SU-DHL-6 (cell line): Measurements from ENCODE around the gene SLC12A5.

Source experiments
- H2AFZ ChIP-seq: fragments of 200-600 bp; sonication (generic); 2 replicates; pipeline ENCODE4 v1.6.1; 2014; ENCODE audit warnings: low read depth, mild to moderate bottlenecking, moderate library complexity, mixed read lengths, antibody characterized with exemption, low read length; ENCODE audit not compliant: severe bottlenecking
- H3F3A ChIP-seq: fragments of 200-600 bp; shearing (Covaris generic); 2 replicates; pipeline ENCODE4 v1.6.0; 2016; ENCODE audit warnings: antibody characterized with exemption, mild to moderate bottlenecking; ENCODE audit not compliant: insufficient read depth
- H3K27ac ChIP-seq: fragments of 200-600 bp; sonication (generic); 2 replicates; pipeline ENCODE4 v1.5.1; 2016; ENCODE audit warnings: low read depth, mild to moderate bottlenecking, low read length, moderate library complexity, mixed read lengths
- H3K27me3 ChIP-seq: fragments of 200-600 bp; sonication (generic), shearing (Covaris generic); 2 replicates; pipeline ENCODE4 v1.6.0; 2014; ENCODE audit warnings: mild to moderate bottlenecking, low read length
- H3K36me3 ChIP-seq: fragments of 200-600 bp; sonication (generic); 2 replicates; pipeline ENCODE4 v1.6.1; 2014; ENCODE audit warnings: mild to moderate bottlenecking, low read length, mixed read lengths
- H3K4me2 ChIP-seq: fragments of 300-600, 200-600 bp; shearing (Covaris generic), sonication (generic); 2 replicates; pipeline ENCODE4 v1.6.0; 2014; ENCODE audit warnings: low read length, low read depth, mild to moderate bottlenecking; ENCODE audit not compliant: poor library complexity, severe bottlenecking
- H3K4me3 ChIP-seq: fragments of 200-600 bp; sonication (generic); 2 replicates; pipeline ENCODE4 v1.5.1; 2014; ENCODE audit warnings: antibody characterized with exemption, low read length, mild to moderate bottlenecking, mixed read lengths; ENCODE audit not compliant: insufficient read depth, poor library complexity, severe bottlenecking
- H3K79me2 ChIP-seq: fragments of 200-600 bp; sonication (generic); 2 replicates; pipeline ENCODE4 v1.6.1; 2014; ENCODE audit warnings: mild to moderate bottlenecking, low read length, moderate library complexity; ENCODE audit not compliant: insufficient read depth
- H3K9ac ChIP-seq: fragments of 200-600 bp; sonication (generic); 2 replicates; pipeline ENCODE4 v1.7.0; 2014; ENCODE audit warnings: mild to moderate bottlenecking, low read length
- H3K9me2 ChIP-seq: fragments of 200-600 bp; sonication (generic); replicated peaks from 2 replicates; pipeline ENCODE4 v1.6.1; 2014; ENCODE audit warnings: low read length; ENCODE audit not compliant: insufficient read depth
- H3K9me3 ChIP-seq: fragments of 200-600 bp; sonication (generic); 2 replicates; pipeline ENCODE4 v1.6.1; 2014; ENCODE audit warnings: low read length, mixed read lengths; ENCODE audit not compliant: insufficient read depth
- H4K20me1 ChIP-seq: fragments of 200-600 bp; sonication (generic); 2 replicates; pipeline ENCODE4 v1.6.1; 2014; ENCODE audit warnings: low read depth, mild to moderate bottlenecking, antibody characterized with exemption, low read length, moderate library complexity, mixed read lengths
- CTCF ChIP-seq: fragments of 200-600 bp; sonication (generic); IDR thresholded peaks from one replicate; pipeline ENCODE4 v1.5.1; 2017; ENCODE audit warnings: antibody characterized with exemption, mild to moderate bottlenecking, low read length, moderate library complexity; ENCODE audit not compliant: insufficient read depth, poor library complexity, severe bottlenecking
- EZH2phosphoT487 ChIP-seq: fragments of 200-600 bp; sonication (generic), shearing (Covaris generic); conservative IDR thresholded peaks from 2 replicates; pipeline ENCODE4 v1.6.1; 2018; ENCODE audit warnings: mild to moderate bottlenecking, antibody characterized with exemption, low read length, moderate library complexity, mixed read lengths

SLC12A5 gene

GRCh38 chr20:46055269-46055668 is 26.3 kb downstream of the SLC12A5 start:
- Histone ChIP-seq H3K27ac (no peak overlapping the region), H3K9me2 (no peaks in the 10 kb centered on the region), H4K20me1 (no peaks in the 10 kb centered on the region), H3K9ac (no peak overlapping the region), H3F3A (no peaks in the 10 kb centered on the region; the same call in 1 of the 2 replicates), H2AFZ (no peak overlapping the region), H3K79me2 (no peaks in the 10 kb centered on the region), H3K4me2 (no peak overlapping the region), H3K36me3 (no peaks in the 10 kb centered on the region), H3K27me3 (no peaks in the 10 kb centered on the region), H3K4me3 (no peak overlapping the region), H3K9me3 (no peaks in the 10 kb centered on the region)
- TF ChIP-seq CTCF (no peak), EZH2phosphoT487 (no peak)

- Histone ChIP-seq H4K20me1 (no peaks in the 10 kb centered on the region), H3K4me2 (no peak overlapping the region), H3K9ac (no peak overlapping the region), H3K27me3 (no peaks in the 10 kb centered on the region), H3K27ac (no peak overlapping the region), H3K4me3 (no peak overlapping the region), H3K36me3 (no peaks in the 10 kb centered on the region), H2AFZ (no peak overlapping the region), H3K9me3 (no peaks in the 10 kb centered on the region), H3K79me2 (no peaks in the 10 kb centered on the region), H3F3A (peaks cover 5% of the 10 kb centered on the region; the same call in 1 of the 2 replicates), H3K9me2 (no peaks in the 10 kb centered on the region)
- TF ChIP-seq EZH2phosphoT487 (no peak), CTCF (no peak)
These were observed 27.2 kb downstream of the SLC12A5 start for GRCh38 chr20:46056027-46056833.

GRCh38 chr20:46056970-46057855 is 28.2 kb downstream of the SLC12A5 start:
- no peaks in the 10 kb centered on the region for H3K79me2 ChIP-seq
- H3K27ac ChIP-seq, result no peak overlapping the region
- H3K9me2 ChIP-seq, result no peaks in the 10 kb centered on the region
- no peaks in the 10 kb centered on the region for H3K36me3 ChIP-seq
- TF ChIP-seq CTCF (no peak), EZH2phosphoT487 (no peak)
- no peak overlapping the region for H2AFZ ChIP-seq
- peaks cover 5% of the 10 kb centered on the region; the same call in 1 of the 2 replicates for H3F3A ChIP-seq
- H3K9me3 ChIP-seq, result no peaks in the 10 kb centered on the region
- no peak overlapping the region for H3K4me3 ChIP-seq
- no peak overlapping the region for H3K4me2 ChIP-seq
- no peaks in the 10 kb centered on the region for H4K20me1 ChIP-seq
- no peak overlapping the region for H3K9ac ChIP-seq
- H3K27me3 ChIP-seq, result no peaks in the 10 kb centered on the region
